ENCODE measurements around the gene PDE4B.
"Not testable (repeated sequence)": the region's sequence is repeated elsewhere in the genome, so short reads cannot be mapped to it uniquely, and the experiment has no call there.

PDE4B gene

DNA sequence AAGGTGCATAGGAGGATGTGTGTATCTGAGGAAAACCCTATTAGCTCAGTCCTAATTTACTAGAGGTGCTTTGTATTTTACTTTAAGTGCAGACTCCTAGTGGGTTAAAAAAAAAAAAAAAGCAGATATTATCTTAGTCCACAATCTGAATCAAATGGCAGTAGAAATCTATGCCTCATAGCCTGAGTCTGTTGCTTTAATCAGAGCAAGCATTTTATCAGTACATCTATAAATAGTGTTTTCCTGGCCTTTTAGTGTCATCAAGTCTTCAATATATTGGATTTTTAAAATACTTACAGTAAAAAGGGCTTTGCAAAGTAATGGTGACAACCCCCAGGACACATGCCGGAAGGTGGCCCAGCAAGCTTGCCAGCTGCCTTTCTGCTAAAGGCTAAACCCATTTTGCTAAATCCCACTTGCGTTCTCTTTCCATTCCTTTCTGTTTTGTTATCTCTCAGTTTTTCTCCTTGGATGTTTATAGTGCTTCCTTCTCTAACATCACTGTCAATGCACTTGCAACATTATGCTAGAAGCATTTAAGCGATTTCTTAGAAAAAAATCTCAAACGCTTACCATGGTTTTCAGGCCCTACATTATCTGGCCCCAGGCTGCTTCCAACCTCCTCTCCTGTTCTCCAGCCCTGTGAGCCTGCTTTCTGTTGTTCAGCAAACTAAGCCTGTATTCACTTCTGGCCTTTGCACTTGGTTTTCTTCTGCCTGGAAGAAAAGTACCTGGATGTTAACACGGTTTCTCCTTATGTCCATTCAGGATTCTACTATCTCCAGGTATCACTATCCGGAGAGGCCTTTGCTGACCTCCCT lies 206.3 kb downstream of the PDE4B start:
- DNase-seq: no peak

DNA sequence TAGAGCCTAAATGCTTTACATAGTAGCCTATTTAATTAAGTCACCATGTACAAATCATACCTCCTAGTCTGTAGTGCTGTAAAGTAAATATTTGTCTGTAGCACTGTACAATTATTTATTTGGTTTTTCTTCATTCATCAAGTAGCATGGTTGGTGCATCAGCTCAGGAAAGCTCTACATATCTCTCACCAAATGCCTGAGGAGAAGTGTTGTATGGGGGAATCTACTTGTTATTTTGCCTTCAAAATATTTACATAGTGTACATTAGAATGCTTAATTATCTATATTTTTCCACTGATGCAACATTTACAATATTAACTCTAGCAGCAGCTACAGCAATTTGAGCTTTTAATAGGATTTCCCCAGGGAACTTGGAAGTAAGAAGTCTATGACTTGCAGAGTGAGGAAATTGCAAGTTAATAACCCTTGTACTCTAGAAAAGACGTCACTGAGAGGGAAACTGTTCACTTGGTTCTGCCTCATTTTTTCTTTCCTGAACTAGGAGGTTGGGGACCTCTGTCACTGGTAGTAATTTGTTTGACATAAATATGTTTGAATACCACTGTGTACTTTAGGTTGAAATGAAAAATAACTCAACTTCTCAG lies 207.4 kb downstream of the PDE4B start:
- no peak for DNase-seq

DNA sequence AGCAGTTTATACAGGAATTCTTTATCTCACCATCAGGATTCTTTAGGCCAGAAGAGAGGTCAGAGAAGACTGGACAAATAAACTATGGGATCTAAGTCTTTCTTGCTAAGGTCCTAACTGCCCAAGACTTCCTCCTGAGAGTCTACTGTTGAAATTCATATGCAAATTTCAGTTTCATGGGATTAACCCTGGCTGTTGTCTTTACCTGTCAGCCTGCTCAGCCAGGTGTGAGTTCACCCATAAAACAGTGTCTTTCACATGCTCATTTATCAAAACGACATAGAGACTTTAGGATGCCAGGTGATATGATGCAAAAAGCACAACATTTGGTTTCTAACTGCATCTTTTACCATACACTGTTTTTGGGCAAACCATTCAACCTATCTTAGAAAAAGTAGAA lies 211.0 kb downstream of the PDE4B start:
- no peak for DNase-seq

DNA sequence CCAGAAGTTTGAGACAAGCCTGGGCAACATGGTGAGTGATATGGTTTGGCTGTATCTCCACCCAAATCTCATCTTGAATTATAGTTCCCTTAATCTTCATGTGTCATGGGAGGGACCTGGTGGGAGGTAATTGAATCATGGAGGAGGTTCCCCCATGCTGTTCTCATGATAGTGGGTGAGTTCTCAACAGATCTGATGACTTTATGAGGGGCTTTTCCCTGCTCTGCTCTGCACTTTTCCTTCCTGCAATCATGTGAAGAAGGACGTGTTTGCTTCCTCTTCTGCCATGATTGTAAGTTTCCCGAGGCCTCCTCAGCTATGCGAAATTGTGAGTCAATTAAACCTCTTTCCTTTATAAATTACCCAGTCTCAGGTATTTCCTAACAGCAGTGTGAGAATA lies 213.8 kb downstream of the PDE4B start:
- not testable (repeated sequence) for DNase-seq

DNA sequence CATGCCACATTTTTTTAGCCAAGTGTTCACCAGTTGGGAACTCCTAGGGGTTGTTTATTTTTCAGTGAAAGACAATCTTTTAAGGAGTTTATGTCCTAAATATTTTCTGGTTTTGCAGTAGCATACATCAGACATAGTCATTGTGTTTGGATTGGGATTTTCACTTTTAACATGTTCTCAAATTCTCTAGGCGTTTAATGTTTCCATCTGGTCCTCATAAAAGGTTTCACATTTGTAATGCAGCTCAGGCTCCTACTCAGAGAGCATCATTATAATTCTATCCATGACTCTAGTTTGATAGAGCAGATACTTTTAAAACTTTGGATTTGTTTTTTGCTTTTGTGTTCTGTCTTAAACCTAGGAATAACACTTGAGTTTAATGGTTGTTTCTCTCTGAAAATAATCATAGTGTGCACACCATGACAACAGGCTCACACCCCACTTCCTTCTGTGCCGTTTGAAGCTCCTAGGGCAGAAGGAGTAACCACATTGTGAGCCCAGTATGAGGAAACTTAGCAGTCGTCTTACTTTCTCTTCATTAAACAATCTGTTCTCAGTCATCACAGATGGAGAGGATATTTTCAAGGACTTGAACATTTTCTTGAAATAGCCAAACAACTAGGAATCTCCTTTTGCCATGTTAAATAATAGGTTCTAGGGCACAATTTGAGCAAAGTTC lies 219.6 kb downstream of the PDE4B start:
- DNase-seq: no peak

DNA sequence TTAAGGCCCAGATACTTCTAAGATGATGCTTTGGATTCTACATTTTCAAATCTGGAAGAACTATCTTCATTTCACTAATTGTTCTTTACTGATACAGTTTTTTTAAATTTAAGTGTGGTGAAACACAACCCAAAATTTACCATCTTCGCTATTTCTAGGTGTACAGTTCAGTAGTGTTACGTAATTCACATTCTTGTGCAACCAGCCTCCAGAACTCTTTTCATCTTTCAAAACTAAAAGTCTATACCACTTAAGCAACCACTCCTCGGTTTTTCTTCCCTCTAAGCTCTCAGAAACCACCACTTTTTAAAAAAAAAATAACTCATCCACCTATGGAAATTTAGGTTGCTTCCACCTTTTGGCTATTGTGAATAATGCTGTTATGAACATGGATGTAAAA lies 220.7 kb downstream of the PDE4B start:
- no peak for DNase-seq

DNA sequence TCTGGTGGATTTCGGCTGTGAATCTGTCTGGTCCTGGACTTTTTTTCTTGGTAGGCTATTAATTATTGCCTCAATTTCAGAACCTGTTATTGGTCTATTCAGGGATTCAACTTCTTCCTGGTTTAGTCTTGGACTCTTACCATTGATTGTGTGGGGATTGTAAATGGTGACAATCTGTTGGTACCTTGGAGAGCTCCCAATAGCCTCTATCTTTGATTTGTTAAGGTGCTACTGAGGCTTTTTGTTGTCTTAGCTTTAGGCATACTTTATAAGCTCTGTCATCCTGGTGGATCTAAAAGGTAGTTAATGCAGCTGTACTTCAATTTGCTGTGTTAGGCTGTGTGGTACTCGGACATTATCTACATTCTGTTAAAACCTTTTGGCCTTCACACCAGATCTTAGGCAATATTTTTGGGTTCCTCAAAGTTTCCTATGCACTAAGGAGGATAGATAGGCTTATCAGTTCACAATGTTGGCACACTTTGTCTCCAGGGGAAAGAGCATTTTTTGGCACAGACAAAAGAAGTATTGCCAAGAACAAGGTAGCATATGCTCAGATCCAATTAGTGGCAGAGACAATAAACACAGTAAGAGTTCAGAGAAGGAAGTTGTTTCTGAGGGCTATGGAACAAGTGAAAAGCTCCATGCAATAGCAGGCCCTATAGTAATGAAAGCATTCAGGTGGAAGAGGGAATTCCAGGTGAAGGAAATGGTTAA lies 230.4 kb downstream of the PDE4B start:
- DNase-seq: peak; percentile 18

DNA sequence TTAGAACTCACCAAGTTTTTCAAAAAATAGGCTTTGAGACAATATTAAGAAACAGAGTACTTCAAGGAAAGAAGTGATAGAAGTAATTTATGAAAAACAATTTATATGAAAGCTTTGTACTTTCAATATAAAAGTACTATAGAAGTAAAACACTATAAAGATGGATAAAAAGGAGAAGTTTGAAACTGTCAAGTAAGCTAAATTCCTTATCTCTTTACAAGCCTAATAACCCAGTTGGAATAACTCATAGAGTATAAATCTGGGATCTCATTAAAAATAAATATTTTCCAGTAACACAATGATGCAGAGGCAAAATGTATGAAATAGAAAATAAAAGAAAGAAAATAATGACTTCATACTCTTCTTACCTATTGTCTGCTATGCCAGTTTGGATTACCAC lies 232.5 kb downstream of the PDE4B start:
- DNase-seq: no peak

DNA sequence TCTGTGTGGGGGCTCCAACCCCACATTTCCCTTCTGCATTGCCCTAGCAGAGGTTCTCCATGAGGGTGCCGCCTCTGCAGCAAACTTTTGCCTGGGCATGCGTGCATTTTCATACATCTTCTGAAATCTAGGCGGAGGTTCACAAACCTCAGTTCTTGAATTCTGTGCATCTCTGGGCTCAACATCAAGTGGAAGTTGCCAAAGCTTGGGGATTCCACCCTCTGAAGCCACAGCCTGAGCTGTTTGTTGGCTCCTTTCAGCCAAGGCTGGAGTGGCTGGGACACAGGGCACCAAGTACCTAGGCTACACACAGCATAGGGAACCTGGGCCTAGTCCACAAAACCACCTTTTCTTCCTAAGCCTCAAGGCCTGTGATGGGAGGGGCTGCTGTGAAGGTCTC lies 235.3 kb downstream of the PDE4B start:
- DNase-seq: no peak

DNA sequence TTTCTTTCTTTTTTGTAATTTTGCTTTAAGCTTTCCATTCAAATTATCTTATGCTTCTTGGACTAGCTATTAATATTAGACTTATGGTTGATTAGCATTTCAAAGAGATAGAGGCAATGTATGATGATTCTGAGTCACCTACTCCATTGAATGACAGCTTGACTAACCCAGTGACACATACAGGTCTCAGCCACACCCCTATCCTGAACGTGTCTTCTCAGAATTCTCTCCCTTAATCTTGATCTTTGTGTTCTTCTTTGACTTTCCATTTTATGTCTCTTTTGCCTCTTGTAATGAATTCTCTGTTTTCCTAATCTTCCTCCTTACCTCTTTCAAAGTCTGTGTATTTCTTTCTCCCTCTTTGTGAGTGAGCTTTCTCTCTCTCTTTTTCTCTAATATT lies 241.1 kb downstream of the PDE4B start:
- DNase-seq: no peak

DNA sequence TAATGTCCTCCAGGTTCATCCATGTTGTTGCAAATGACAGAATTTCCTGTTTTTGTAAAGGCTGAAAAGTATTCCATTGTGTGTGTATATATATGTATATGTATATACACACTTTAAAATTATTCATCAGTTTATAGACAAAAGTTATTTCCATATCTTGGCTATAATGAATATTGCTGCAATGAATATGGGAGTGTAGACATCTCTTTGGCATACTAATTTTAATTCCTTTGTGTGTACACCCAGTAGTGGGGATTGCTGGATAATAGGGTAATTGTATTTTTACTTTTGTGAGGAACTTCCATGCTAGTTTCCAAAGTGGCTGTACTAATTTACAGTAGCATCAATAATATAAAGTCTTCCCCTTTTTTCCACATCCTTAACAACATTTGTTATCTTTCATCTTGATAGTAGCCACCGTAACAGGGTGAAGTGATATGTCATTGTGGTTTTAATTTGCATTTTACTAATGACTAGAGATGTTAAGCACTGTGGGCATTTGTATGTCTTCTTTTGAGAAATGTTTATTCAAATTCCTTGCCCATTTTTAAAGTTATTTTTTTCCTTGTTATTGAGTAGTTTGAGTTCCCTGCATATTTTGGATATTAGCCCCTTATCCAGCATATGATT lies 243.0 kb downstream of the PDE4B start:
- no peak for DNase-seq

DNA sequence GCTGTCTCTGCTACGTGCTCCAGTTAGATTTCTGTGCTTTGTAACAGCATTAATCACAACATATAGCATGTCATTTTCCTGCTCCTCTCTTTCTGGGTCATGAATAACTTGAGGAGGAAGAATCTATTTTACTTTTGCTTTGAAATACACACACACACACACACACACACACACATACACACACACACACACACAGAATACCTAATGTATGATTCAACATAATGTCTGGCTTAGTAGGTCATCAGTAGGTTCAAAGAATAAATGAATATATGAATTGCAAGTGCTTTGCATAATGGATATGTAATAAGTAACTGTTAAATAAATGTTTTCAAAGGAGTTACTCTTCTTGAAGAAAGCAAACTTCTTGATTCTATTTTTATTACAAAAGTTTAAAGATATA lies 249.0 kb downstream of the PDE4B start:
- DNase-seq: peak; percentile 3

DNA sequence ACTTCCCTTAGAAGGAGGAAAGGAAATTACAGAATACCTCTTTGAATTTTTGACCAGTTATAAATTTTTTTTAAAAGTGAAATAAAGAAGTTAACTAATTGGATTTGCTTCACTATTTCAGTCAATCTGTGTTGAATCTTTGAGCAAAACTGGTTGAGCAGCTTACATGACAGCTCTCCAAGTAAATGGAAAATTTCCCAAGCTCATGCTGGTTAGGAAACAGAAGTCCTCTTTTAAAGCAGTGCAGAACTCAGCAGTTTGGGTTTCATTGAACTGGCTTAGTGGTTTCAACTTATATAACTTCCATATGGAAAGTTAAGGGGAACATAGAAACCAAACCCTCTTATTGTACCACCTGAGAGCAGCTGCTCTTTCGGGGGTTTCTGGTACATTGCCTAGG lies 250.5 kb downstream of the PDE4B start:
- DNase-seq: no peak

DNA sequence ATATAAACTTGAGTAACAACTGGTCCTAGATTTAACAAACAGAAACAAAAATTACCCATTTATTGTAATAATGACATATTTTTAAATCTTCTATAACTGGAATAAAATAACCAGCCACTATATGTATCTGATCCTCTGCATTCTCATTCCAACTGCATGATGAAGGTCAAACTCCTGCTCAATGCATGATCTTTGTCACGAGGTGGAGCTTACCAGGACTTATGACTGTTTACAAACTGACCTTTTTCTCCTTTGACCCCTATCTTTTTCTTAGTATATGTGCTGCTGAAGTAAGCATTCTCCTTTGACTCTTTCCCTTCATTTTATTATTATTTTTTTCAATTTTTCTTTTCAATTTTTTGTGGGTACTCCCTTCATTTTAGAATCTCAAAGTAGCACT lies 252.2 kb downstream of the PDE4B start:
- no peak for DNase-seq

DNA sequence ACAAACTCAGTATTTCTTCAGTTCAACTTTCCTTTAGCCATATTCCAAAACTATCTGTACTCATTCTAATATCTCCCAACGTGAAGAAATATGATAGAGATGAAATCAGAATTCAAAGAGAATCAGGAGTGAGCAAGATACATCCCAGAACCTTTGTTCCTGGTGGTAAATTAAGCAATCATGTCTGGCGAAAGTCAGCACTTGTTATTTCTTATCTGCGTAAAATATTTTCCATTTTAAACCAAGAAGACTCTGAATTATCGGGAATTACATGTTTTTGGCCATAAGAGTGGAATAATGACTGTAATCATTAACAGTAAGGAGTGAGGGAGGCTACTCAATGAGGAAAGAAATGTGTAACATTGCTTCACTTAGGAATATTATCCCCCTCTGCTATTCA lies 253.7 kb downstream of the PDE4B start:
- DNase-seq: no peak

DNA sequence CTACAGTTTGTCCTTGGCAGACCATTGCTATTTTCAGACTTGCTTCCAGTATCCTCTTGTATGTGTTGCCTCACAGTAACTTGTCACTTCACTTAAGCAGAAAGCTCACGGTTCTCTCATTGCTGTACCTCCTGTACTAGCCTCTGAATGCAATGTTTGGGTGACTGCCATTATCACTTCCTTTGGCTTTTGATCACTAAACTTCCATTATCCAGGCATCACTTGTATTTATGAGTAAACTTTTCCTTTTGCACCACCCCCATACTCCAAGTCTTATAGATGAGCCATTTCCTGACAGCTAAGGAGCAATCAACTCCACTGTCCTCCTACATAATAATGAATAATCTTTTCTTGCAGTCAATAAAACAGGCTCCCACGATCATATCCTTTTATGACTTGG lies 255.3 kb downstream of the PDE4B start:
- peak; percentile 17 for DNase-seq

DNA sequence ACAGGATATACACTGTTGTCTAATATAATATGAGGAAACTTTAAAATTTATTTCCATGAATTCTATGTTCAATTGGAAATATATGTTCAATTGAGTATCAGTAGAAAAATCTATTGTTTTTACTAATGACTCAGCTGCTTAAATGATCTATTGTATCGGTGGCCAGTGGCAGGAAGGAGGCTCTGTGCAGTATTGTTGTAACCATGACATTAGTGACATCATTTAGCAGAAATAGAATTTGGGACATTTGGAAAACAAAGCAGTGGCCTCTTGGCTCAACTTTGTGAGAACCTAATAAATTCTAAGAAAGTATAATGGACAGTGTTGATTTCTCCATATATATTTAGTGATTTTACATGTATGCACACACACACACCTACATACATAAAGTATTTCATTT lies 257.4 kb downstream of the PDE4B start:
- DNase-seq: no peak

DNA sequence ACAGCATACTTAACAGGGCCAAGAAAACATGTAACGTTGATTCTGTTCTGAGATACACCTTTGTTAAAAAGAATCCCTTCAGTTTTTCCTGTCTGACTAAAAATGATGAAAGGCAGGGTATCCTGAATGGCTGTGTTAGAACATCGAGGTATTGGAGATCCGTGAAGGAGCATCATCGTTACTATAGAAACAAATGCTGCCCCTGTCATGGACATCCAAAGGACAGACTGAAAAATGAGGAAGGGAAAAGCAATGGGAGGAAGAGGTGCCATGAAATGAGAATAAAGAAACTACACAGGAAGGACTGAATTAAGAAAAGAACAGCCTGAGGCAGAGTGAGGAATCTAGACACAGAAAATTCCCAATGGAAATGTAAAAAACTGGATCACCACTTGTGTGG lies 257.9 kb downstream of the PDE4B start:
- DNase-seq: no peak

DNA sequence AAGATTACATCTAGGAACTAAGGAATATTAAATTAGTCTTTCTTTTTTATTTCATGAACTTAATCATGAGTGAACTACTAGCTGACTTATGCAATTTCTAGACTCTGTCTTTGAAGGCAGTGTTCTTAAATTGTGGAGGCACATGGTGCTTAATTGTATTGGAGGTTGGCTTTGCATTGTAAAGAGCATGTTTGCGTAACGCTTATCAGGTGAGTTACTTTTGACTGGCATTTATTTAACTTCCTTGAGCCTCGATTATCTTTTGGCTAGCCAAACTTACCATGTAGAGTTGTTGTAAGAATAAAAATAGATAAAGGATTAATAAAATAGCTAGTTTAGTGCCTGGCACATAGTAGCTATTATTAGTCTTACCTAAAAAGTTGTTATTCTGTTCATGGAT lies 262.4 kb downstream of the PDE4B start:
- no peak for DNase-seq

DNA sequence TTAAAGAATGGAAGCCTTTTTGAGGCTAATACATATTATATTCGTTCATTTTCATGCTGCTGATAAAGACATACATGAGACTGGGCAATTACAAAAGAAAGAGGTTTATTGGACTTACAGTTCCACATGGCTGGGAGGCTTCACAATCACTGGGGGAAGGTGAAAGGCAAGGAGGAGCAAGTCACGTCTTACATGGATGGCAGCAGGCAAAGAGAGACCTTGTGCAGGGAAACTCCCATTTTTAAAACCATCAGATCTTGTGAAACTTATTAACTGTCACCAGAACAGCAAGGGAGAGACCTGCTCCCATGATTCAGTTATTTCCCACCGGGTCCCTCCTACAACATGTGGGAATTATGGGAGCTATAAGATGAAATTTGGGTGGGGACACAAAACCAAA lies 264.8 kb downstream of the PDE4B start:
- DNase-seq: not testable (repeated sequence)

DNA sequence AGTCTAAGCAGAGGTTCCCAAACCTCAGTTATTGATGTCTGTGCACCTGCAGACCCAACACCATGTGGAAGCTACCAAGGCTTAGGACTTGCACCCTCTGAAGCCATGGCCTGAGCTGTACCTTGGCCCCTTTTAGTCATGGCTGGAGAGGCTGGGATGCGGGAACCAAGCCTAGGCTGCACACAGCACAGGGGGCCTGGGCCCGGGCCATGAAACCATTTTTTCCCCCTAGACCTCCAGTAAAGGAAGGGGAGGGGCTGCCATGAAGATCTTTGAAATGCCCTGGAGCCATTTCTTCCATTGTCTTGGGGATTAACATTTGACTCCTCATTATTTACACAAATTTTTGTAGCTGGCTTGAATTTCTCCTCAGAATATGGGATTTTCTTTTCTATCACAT lies 265.9 kb downstream of the PDE4B start:
- DNase-seq: no peak

DNA sequence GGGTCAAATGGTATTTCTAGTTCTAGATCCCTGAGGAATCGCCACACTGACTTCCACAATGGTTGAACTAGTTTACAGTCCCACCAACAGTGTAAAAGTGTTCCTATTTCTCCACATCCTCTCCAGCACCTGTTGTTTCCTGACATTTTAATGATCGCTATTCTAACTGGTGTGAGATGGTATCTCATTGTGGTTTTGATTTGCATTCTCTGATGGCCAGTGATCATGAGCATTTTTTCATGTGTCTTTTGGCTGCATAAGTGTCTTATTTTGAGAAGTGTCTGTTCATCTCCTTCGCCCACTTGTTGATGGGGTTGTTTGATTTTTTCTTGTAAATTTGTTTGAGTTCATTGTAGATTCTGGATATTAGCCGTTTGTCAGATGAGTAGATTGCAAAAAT lies 274.5 kb downstream of the PDE4B start:
- not testable (repeated sequence) for DNase-seq
